SK-N-SH (cell line): ENCODE measurements around the gene ARHGAP26. TPM values are rescaled to one million over a fixed set of nuclear protein-coding genes. Genes with fewer than 3 reads are reported as not detected.

Experiments
- CHD2 ChIP-seq: fragments of 150-350 bp; IDR thresholded peaks from 2 replicates; pipeline ENCODE4 v1.6.1; 2018; ENCODE audit warnings: low read length; ENCODE audit not compliant: partially characterized antibody
- EP300 ChIP-seq, 2 experiments: IDR thresholded peaks; 2 replicates each; pipeline versions ENCODE4 v1.4.0 to v1.6.1; 2012; ENCODE audit warnings: borderline replicate concordance in 1 of 2, low read depth in 1 of 2, low read length in 1 of 2
- EZH2phosphoT487 ChIP-seq: fragments of 200-600 bp; sonication (generic); IDR thresholded peaks from 2 replicates; pipeline ENCODE4 v1.6.1; 2017; ENCODE audit warnings: low read depth, mixed run types, mild to moderate bottlenecking, antibody characterized with exemption, moderate library complexity, borderline replicate concordance
- FOXJ3 ChIP-seq: sonication (generic); formaldehyde crosslinking; IDR thresholded peaks from 2 replicates; pipeline ENCODE4 v1.5.1; 2020; ENCODE audit warnings: mild to moderate bottlenecking, missing genetic modification reagents
- FOXM1 ChIP-seq: IDR thresholded peaks from 2 replicates; pipeline ENCODE4 v1.4.0; 2012; ENCODE audit warnings: low read depth, mild to moderate bottlenecking
- GABPA ChIP-seq: IDR thresholded peaks from 2 replicates; pipeline ENCODE4 v1.4.0; 2012; ENCODE audit warnings: low read depth, mild to moderate bottlenecking
- GATA2 ChIP-seq: sonication (generic); formaldehyde crosslinking; IDR thresholded peaks from 2 replicates; pipeline ENCODE4 v1.5.0; 2020; ENCODE audit warnings: mild to moderate bottlenecking, missing genetic modification reagents
- JUND ChIP-seq: IDR thresholded peaks from 2 replicates; pipeline ENCODE4 v1.4.0; 2012
- MEF2A ChIP-seq: IDR thresholded peaks from 2 replicates; pipeline ENCODE4 v1.4.0; 2012; ENCODE audit warnings: low read depth, borderline replicate concordance
- MXI1 ChIP-seq: IDR thresholded peaks from 2 replicates; pipeline ENCODE4 v1.6.1; 2012; ENCODE audit warnings: mild to moderate bottlenecking, low read depth, low read length, improper control_type of control experiment
- NFIC ChIP-seq: IDR thresholded peaks from 2 replicates; pipeline ENCODE4 v1.4.0; 2012; ENCODE audit warnings: borderline replicate concordance
- NRF1 ChIP-seq: IDR thresholded peaks from 2 replicates; pipeline ENCODE4 v1.6.1; 2012; ENCODE audit warnings: low read depth, mild to moderate bottlenecking, low read length
- POLR2AphosphoS5 ChIP-seq: IDR thresholded peaks from 2 replicates; pipeline ENCODE4 v1.6.1; 2012; ENCODE audit warnings: low read depth, low read length
- RAD21 ChIP-seq: IDR thresholded peaks from 2 replicates; pipeline ENCODE4 v1.6.1; 2012; ENCODE audit warnings: mild to moderate bottlenecking, low read length
- RCOR1 ChIP-seq: fragments of 150-350 bp; IDR thresholded peaks from 2 replicates; pipeline ENCODE4 v1.6.1; 2017; ENCODE audit warnings: antibody characterized with exemption, low read length
- SMC3 ChIP-seq: IDR thresholded peaks from 2 replicates; pipeline ENCODE4 v1.6.1; 2012; ENCODE audit warnings: low read depth, low read length, improper control_type of control experiment
- TCF12 ChIP-seq: IDR thresholded peaks from 2 replicates; pipeline ENCODE4 v1.4.0; 2012
- TEAD4 ChIP-seq: IDR thresholded peaks from 2 replicates; pipeline ENCODE4 v1.4.0; 2012; ENCODE audit warnings: mild to moderate bottlenecking, borderline replicate concordance; ENCODE audit not compliant: insufficient read depth
- YY1 ChIP-seq: IDR thresholded peaks from 2 replicates; pipeline ENCODE4 v1.4.0; 2012; ENCODE audit warnings: low read depth, mild to moderate bottlenecking
- polyA plus RNA-seq, 3 experiments: library from polyadenylated mRNA; depleted of rRNA; stranded (reverse); fragments of >200 nt; gene quantifications; 2 replicates each; pipeline ENCODE4 v1.2.3, GENCODE V29; 2012
- TF ChIP-seq, protein P1 (sequence below): IDR thresholded peaks from 2 replicates; pipeline ENCODE4; 2012
- TF ChIP-seq, protein P2 (sequence below): fragments of 150-350 bp; IDR thresholded peaks from 2 replicates; pipeline ENCODE4 v1.6.1; 2016; ENCODE audit warnings: mild to moderate bottlenecking, low read depth, low read length
- TF ChIP-seq, protein P3 (sequence below): IDR thresholded peaks from 2 replicates; pipeline ENCODE4 v1.4.0; 2012; ENCODE audit warnings: low read depth, borderline replicate concordance
- TF ChIP-seq, protein P4 (sequence below): IDR thresholded peaks from 2 replicates; pipeline ENCODE4 v1.4.0; 2012; ENCODE audit warnings: low read depth, borderline replicate concordance
- TF ChIP-seq, protein P5 (sequence below): fragments of 150-350 bp; IDR thresholded peaks from 2 replicates; pipeline ENCODE4 v1.6.1; 2017; ENCODE audit warnings: antibody characterized with exemption, low read length, low read depth, borderline replicate concordance

The ARHGAP26 gene
- polyA plus RNA-seq, 1 of the 3 experiments (the other 2 are of a cell fraction) = 6.1 TPM

DNA sequence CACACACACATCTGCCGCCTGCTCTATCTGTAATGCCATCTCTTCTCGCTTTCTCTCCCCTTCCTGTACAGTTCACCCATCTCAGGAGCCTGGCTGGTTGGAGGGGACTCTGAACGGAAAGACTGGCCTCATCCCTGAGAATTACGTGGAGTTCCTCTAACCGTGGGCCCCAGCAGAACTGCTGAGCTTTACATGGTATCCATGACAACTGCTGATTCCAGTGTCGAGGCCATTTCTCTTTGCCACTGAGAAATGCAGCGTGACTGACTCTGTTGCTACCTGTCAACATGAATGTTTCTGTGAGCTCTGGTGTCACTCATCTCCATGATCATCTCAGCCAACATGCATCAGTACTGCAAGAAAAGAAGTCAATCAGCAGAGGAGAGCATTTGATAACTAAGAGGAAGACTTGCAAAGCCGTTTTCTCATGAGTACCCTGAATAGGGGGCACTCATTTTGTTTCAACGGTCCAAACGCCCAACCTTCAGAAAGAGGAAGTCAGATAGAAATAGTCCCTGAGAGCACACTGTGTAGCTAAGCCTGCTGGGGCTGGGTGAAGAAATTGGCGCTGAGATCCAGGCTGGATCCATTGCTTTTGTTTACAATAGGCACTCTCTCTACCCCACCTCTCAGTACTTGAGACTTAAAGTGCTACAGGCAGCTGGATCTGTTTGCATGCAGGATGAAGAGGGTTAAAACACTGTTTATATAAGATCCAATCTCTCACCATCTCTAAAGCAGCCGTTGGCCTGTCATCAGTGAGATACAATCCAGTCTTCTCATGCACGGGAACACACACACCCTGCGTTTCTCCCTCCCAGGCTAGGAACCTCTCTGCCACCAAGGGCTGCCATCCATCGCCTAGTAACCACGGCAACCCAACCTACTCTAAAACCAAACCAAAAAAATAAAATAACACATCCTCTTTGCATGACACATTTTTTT lies 452.4 kb downstream of the ARHGAP26 start (continued):
- TF ChIP-seq GATA2 (CRISPR knock-in tag) (peak; percentile 94), NRF1 (no peak), NFIC (no peak), CHD2 (peak; percentile 71), RCOR1 (peak; percentile 64; the same call in 1 of the 2 replicates), TEAD4 (no peak), JUND (0 out of 2 replicates have a peak, but pooled peaks have one; percentile 14), YY1 (no peak), SMC3 (no peak), EZH2phosphoT487 (no peak), GABPA (no peak), EP300 (IDR thresholded peaks at IDR 0.05; ENCODE audit: borderline replicate concordance in 1 of 2, low read depth in 1 of 2, low read length in 1 of 2) (peak; percentile 62 to 78; a peak in 2 of 4 replicates), TCF12 (peak; percentile 88), POLR2AphosphoS5 (no peak), FOXM1 (no peak), FOXJ3 (CRISPR knock-in tag) (peak; percentile 82), MEF2A (no peak), MXI1 (no peak), RAD21 (no peak)
- TF ChIP-seq, protein P1, sequence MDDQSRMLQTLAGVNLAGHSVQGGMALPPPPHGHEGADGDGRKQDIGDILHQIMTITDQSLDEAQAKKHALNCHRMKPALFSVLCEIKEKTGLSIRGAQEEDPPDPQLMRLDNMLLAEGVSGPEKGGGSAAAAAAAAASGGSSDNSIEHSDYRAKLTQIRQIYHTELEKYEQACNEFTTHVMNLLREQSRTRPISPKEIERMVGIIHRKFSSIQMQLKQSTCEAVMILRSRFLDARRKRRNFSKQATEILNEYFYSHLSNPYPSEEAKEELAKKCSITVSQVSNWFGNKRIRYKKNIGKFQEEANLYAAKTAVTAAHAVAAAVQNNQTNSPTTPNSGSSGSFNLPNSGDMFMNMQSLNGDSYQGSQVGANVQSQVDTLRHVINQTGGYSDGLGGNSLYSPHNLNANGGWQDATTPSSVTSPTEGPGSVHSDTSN = peak; percentile 76
- TF ChIP-seq, protein P2, sequence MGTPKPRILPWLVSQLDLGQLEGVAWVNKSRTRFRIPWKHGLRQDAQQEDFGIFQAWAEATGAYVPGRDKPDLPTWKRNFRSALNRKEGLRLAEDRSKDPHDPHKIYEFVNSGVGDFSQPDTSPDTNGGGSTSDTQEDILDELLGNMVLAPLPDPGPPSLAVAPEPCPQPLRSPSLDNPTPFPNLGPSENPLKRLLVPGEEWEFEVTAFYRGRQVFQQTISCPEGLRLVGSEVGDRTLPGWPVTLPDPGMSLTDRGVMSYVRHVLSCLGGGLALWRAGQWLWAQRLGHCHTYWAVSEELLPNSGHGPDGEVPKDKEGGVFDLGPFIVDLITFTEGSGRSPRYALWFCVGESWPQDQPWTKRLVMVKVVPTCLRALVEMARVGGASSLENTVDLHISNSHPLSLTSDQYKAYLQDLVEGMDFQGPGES = no peak
- TF ChIP-seq, protein P3, sequence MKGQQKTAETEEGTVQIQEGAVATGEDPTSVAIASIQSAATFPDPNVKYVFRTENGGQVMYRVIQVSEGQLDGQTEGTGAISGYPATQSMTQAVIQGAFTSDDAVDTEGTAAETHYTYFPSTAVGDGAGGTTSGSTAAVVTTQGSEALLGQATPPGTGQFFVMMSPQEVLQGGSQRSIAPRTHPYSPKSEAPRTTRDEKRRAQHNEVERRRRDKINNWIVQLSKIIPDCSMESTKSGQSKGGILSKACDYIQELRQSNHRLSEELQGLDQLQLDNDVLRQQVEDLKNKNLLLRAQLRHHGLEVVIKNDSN = no peak
- TF ChIP-seq, protein P4, sequence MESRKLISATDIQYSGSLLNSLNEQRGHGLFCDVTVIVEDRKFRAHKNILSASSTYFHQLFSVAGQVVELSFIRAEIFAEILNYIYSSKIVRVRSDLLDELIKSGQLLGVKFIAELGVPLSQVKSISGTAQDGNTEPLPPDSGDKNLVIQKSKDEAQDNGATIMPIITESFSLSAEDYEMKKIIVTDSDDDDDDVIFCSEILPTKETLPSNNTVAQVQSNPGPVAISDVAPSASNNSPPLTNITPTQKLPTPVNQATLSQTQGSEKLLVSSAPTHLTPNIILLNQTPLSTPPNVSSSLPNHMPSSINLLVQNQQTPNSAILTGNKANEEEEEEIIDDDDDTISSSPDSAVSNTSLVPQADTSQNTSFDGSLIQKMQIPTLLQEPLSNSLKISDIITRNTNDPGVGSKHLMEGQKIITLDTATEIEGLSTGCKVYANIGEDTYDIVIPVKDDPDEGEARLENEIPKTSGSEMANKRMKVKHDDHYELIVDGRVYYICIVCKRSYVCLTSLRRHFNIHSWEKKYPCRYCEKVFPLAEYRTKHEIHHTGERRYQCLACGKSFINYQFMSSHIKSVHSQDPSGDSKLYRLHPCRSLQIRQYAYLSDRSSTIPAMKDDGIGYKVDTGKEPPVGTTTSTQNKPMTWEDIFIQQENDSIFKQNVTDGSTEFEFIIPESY = no peak
- TF ChIP-seq, protein P5, sequence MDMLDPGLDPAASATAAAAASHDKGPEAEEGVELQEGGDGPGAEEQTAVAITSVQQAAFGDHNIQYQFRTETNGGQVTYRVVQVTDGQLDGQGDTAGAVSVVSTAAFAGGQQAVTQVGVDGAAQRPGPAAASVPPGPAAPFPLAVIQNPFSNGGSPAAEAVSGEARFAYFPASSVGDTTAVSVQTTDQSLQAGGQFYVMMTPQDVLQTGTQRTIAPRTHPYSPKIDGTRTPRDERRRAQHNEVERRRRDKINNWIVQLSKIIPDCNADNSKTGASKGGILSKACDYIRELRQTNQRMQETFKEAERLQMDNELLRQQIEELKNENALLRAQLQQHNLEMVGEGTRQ = no peak
